Measurements from ENCODE around the gene TMEM185B.
"Not testable (repeated sequence)": the region's sequence is repeated elsewhere in the genome, so short reads cannot be mapped to it uniquely, and the experiment has no call there.

Gene TMEM185B

GRCh38 chr2:120208381-120209353 is 14.5 kb downstream of the TMEM185B start:
- DNase-seq (ENCODE audit: insufficient read length, low spot score), result no peak
- no peak for FAIRE-seq
- TF ChIP-seq, protein P1, sequence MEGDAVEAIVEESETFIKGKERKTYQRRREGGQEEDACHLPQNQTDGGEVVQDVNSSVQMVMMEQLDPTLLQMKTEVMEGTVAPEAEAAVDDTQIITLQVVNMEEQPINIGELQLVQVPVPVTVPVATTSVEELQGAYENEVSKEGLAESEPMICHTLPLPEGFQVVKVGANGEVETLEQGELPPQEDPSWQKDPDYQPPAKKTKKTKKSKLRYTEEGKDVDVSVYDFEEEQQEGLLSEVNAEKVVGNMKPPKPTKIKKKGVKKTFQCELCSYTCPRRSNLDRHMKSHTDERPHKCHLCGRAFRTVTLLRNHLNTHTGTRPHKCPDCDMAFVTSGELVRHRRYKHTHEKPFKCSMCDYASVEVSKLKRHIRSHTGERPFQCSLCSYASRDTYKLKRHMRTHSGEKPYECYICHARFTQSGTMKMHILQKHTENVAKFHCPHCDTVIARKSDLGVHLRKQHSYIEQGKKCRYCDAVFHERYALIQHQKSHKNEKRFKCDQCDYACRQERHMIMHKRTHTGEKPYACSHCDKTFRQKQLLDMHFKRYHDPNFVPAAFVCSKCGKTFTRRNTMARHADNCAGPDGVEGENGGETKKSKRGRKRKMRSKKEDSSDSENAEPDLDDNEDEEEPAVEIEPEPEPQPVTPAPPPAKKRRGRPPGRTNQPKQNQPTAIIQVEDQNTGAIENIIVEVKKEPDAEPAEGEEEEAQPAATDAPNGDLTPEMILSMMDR (IDR thresholded peaks at IDR 0.05; ENCODE audit: insufficient read depth, missing control alignments), result no peak

- FAIRE-seq, result no peak
- TF ChIP-seq, protein P1 (IDR thresholded peaks at IDR 0.05; ENCODE audit: insufficient read depth, missing control alignments), result peak; percentile 51
- DNase-seq (ENCODE audit: insufficient read length, low spot score), result no peak
Observed at GRCh38 chr2:120206022-120206581, 17.1 kb downstream of the TMEM185B start.

GRCh38 chr2:120204945-120205670 is 18.1 kb downstream of the TMEM185B start:
- FAIRE-seq (no peak), DNase-seq (ENCODE audit: insufficient read length, low spot score) (no peak)
- TF ChIP-seq, protein P1 (IDR thresholded peaks at IDR 0.05; ENCODE audit: insufficient read depth, missing control alignments), result no peak

- no peak for FAIRE-seq
- TF ChIP-seq, protein P1 (IDR thresholded peaks at IDR 0.05; ENCODE audit: insufficient read depth, missing control alignments), result no peak
- no peak for DNase-seq (ENCODE audit: insufficient read length, low spot score)
Observed at GRCh38 chr2:120204417-120204816, 18.8 kb downstream of the TMEM185B start.

- TF ChIP-seq, protein P1 (IDR thresholded peaks at IDR 0.05; ENCODE audit: insufficient read depth, missing control alignments), result peak; percentile 10
- FAIRE-seq (no peak), DNase-seq (ENCODE audit: insufficient read length, low spot score) (no peak)
Observed at GRCh38 chr2:120204022-120204405, 19.2 kb downstream of the TMEM185B start.

DNA sequence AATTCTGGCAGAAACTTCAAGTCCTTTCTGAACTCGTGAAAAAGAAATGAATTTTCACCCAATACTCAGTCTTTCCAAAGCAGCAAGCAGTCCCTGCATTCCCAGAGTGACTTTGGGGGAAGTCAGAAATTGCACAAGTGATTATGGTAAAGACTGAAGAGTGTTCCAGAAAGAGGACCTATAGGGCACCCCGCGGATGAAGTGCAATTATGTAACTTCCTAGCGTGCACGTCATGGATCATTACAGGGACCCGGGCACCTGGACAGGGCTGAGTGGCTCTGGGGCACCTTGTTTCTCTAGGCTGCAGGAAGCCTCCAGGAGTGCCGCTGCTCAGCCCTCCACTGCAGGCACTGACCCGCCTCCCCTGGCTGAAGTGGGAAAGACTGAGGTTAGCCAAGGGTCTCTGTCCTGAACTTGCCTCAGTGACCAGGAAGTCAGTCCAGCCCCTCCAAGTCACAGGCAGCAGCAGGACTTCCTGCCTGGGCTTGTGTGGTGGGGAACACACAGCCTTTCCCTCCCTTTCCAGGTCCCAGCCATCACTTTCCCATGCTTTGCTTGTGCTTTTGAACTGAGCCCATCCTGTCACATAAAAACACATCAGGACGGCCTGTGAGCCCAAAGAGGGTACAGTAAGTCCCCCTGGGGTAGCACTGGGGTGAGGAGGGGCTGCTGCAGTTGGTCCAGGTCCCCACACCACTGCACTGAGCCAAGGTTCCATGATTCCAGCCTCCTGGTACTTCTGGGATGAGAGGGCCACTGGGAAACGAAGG is 19.8 kb downstream of the TMEM185B start:
- FAIRE-seq (no peak), DNase-seq (ENCODE audit: insufficient read length, low spot score) (no peak)
- TF ChIP-seq, protein P1 (IDR thresholded peaks at IDR 0.05; ENCODE audit: insufficient read depth, missing control alignments), result no peak

- DNase-seq (ENCODE audit: insufficient read length, low spot score); FAIRE-seq: not testable (repeated sequence)
Observed at GRCh38 chr2:120199817-120200459, 23.3 kb downstream of the TMEM185B start.
